Lower leg skin (tissue), 3 donors: ENCODE results near the gene SORBS2.
"Not testable (repeated sequence)": the region's sequence is repeated elsewhere in the genome, so short reads cannot be mapped to it uniquely, and the experiment has no call there.

ENCODE experiments used
- CTCF ChIP-seq, 3 donors: fragments of 450-650 bp; IDR thresholded peaks; one replicate each; pipeline ENCODE4 v1.5.1; 2016; ENCODE audit warnings: antibody characterized with exemption in 3 of 3, mild to moderate bottlenecking in 3 of 3, moderate library complexity in 2 of 3
- POLR2A ChIP-seq, 2 donors: fragments of 450-650 bp; IDR thresholded peaks; one replicate each; pipeline ENCODE4 v1.6.1; 2016 to 2017; ENCODE audit warnings: antibody characterized with exemption in 2 of 2, mild to moderate bottlenecking in 1 of 2, moderate library complexity in 1 of 2

- not testable (repeated sequence) for TF ChIP-seq CTCF, POLR2A (IDR thresholded peaks at IDR 0.05)
These were observed 97.5 kb downstream of the SORBS2 start for GRCh38 chr4:185714524-185714923.
